ENCODE data around the gene SEMA6D. TPM values are rescaled to one million over a fixed set of nuclear protein-coding genes. Genes with fewer than 3 reads are reported as not detected.

SEMA6D gene
- total RNA-seq, 1 donor from 2014 or later, result 12.8 TPM

GRCh38 chr15:47773143-47773542 is 55.8 kb downstream of the SEMA6D start:
- Mint-ChIP-seq H3K27me3 (ENCODE audit: unreplicated experiment) (no peaks in the 10 kb centered on the region), H3K36me3 (ENCODE audit: low read depth, unreplicated experiment) (peaks cover 13% of the 10 kb centered on the region), H3K4me1 (ENCODE audit: unreplicated experiment) (no peaks in the 10 kb centered on the region), H3K9me3 (ENCODE audit: unreplicated experiment) (no peaks in the 10 kb centered on the region), H3K27ac (ENCODE audit: unreplicated experiment) (no peak overlapping the region), H3K4me3 (ENCODE audit: unreplicated experiment) (no peak overlapping the region)
- no peak for TF ChIP-seq CTCF (IDR thresholded peaks at IDR 0.05; ENCODE audit: unreplicated experiment)
- no peak for DNase-seq (ENCODE audit: low spot score)

- Mint-ChIP-seq H3K4me1 (ENCODE audit: unreplicated experiment) (no peaks in the 10 kb centered on the region), H3K27ac (ENCODE audit: unreplicated experiment) (no peak overlapping the region), H3K36me3 (ENCODE audit: low read depth, unreplicated experiment) (no peaks in the 10 kb centered on the region), H3K27me3 (ENCODE audit: unreplicated experiment) (no peaks in the 10 kb centered on the region), H3K9me3 (ENCODE audit: unreplicated experiment) (no peaks in the 10 kb centered on the region), H3K4me3 (ENCODE audit: unreplicated experiment) (no peak overlapping the region)
- no peak for TF ChIP-seq CTCF (IDR thresholded peaks at IDR 0.05; ENCODE audit: unreplicated experiment)
- DNase-seq (ENCODE audit: low spot score), result no peak
These were observed 61.0 kb downstream of the SEMA6D start for GRCh38 chr15:47778263-47778770.

- no peaks in the 10 kb centered on the region for H3K4me1 Mint-ChIP-seq (ENCODE audit: unreplicated experiment)
These were observed 63.7 kb downstream of the SEMA6D start for GRCh38 chr15:47780971-47781370.

GRCh38 chr15:47781527-47781926 is 64.2 kb downstream of the SEMA6D start:
- Mint-ChIP-seq H3K27me3 (ENCODE audit: unreplicated experiment) (no peaks in the 10 kb centered on the region), H3K27ac (ENCODE audit: unreplicated experiment) (no peak overlapping the region), H3K4me3 (ENCODE audit: unreplicated experiment) (no peak overlapping the region), H3K36me3 (ENCODE audit: low read depth, unreplicated experiment) (no peaks in the 10 kb centered on the region), H3K4me1 (ENCODE audit: unreplicated experiment) (no peaks in the 10 kb centered on the region), H3K9me3 (ENCODE audit: unreplicated experiment) (no peaks in the 10 kb centered on the region)
- no peak for DNase-seq (ENCODE audit: low spot score)
- no peak for TF ChIP-seq CTCF (IDR thresholded peaks at IDR 0.05; ENCODE audit: unreplicated experiment)

More at GRCh38 chr15:47780971-47781370, 63.7 kb downstream of the SEMA6D start:
- Mint-ChIP-seq H3K27me3 (ENCODE audit: unreplicated experiment) (no peaks in the 10 kb centered on the region), H3K27ac (ENCODE audit: unreplicated experiment) (no peak overlapping the region), H3K4me3 (ENCODE audit: unreplicated experiment) (no peak overlapping the region), H3K9me3 (ENCODE audit: unreplicated experiment) (no peaks in the 10 kb centered on the region), H3K36me3 (ENCODE audit: low read depth, unreplicated experiment) (no peaks in the 10 kb centered on the region)
- DNase-seq (ENCODE audit: low spot score), result no peak
- TF ChIP-seq CTCF (IDR thresholded peaks at IDR 0.05; ENCODE audit: unreplicated experiment), result no peak

- Mint-ChIP-seq H3K4me3 (ENCODE audit: unreplicated experiment) (no peak overlapping the region), H3K9me3 (ENCODE audit: unreplicated experiment) (no peaks in the 10 kb centered on the region), H3K27ac (ENCODE audit: unreplicated experiment) (no peak overlapping the region), H3K4me1 (ENCODE audit: unreplicated experiment) (peaks cover 7% of the 10 kb centered on the region), H3K36me3 (ENCODE audit: low read depth, unreplicated experiment) (no peaks in the 10 kb centered on the region), H3K27me3 (ENCODE audit: unreplicated experiment) (no peaks in the 10 kb centered on the region)
- DNase-seq (ENCODE audit: low spot score), result no peak
- no peak for TF ChIP-seq CTCF (IDR thresholded peaks at IDR 0.05; ENCODE audit: unreplicated experiment)
These were observed 67.5 kb downstream of the SEMA6D start for GRCh38 chr15:47784820-47785219.
